HepG2 (cell line): ENCODE data around the gene PAXX.

Experiments
- IRF2 ChIP-seq: IDR thresholded peaks from 2 replicates; pipeline ENCODE4 v1.6.1; 2018; ENCODE audit warnings: missing genetic modification reagents, missing compliant biosample characterization
- RAD21 ChIP-seq: fragments of 450-650 bp; formaldehyde crosslinking; IDR thresholded peaks from 2 replicates; pipeline ENCODE4 v1.5.0; 2020; ENCODE audit warnings: mild to moderate bottlenecking
- YY1 ChIP-seq: IDR thresholded peaks from 2 replicates; pipeline ENCODE4 v1.6.1; 2011; ENCODE audit warnings: low read length, low read depth, moderate library complexity, mild to moderate bottlenecking; ENCODE audit not compliant: insufficient read depth, insufficient replicate concordance

GRCh38 chr9:137020771-137021567, 28.7 kb downstream of the PAXX start:
- TF ChIP-seq YY1: no peak
- TF ChIP-seq IRF2 (CRISPR knock-in tag): no peak
- no peak for TF ChIP-seq RAD21 (CRISPR knock-in tag)
